Activated naive CD4-positive, alpha-beta T cell treated with anti-CD3 and anti-CD28 coated beads, Interleukin-2, amount 50 U/mL, for 72 hours (primary cell): Measurements from ENCODE around the gene EPB41L2. TPM values are rescaled to one million over a fixed set of nuclear protein-coding genes. Genes with fewer than 3 reads are reported as not detected.
"Not testable (repeated sequence)": the region's sequence is repeated elsewhere in the genome, so short reads cannot be mapped to it uniquely, and the experiment has no call there.

Source experiments
- ATAC-seq, 2 donors: fragments of 150-1000 bp; cut with Tn5 transposase; 2 replicates each; pipeline ENCODE4 v1.10.0; 2021; ENCODE audit warnings: mild to moderate bottlenecking in 2 of 2, moderate library complexity in 2 of 2
- DNase-seq, 2 donors: peaks; one replicate each; pipeline ENCODE4 v3.0.0; 2021 to 2022; ENCODE audit warnings: low spot score in 2 of 2
- H3K27ac Mint-ChIP-seq, 2 donors: one replicate each; pipeline ENCODE4 v1.8.0; 2022; ENCODE audit warnings: mild to moderate bottlenecking in 2 of 2, mixed read lengths in 2 of 2
- H3K36me3 Mint-ChIP-seq, 2 donors: one replicate each; pipeline ENCODE4 v1.8.0; 2022; ENCODE audit warnings: mixed read lengths in 2 of 2
- H3K9me3 Mint-ChIP-seq, 2 donors: one replicate each; pipeline ENCODE4 v1.8.0; 2022; ENCODE audit warnings: mixed read lengths in 2 of 2
- total RNA-seq, 2 donors: library from RNA; stranded (reverse); gene quantifications; one replicate each; pipeline ENCODE4 v1.2.3, GENCODE V29; 2022

EPB41L2 gene
- total RNA-seq, 2 donors from 2014 or later = 25.6 to 41.8 TPM

- Mint-ChIP-seq H3K36me3 (no peaks in the 10 kb centered on the region), H3K9me3 (no peaks in the 10 kb centered on the region), H3K27ac (no peak overlapping the region)
- ATAC-seq = no peak
- no peak for DNase-seq
These were observed 38.5 kb downstream of the EPB41L2 start for GRCh38 chr6:131024565-131024964.

GRCh38 chr6:131023834-131024504, 39.1 kb downstream of the EPB41L2 start:
- H3K36me3 Mint-ChIP-seq = no peaks in the 10 kb centered on the region
- no peaks in the 10 kb centered on the region for H3K9me3 Mint-ChIP-seq
- H3K27ac Mint-ChIP-seq = no peak overlapping the region
- DNase-seq = no peak
- no peak for ATAC-seq

- ATAC-seq (no peak), DNase-seq (no peak)
- no peak overlapping the region for H3K27ac Mint-ChIP-seq
- no peaks in the 10 kb centered on the region for H3K36me3 Mint-ChIP-seq
- no peaks in the 10 kb centered on the region for H3K9me3 Mint-ChIP-seq
These were observed 40.4 kb downstream of the EPB41L2 start for GRCh38 chr6:131022691-131023090.

DNA sequence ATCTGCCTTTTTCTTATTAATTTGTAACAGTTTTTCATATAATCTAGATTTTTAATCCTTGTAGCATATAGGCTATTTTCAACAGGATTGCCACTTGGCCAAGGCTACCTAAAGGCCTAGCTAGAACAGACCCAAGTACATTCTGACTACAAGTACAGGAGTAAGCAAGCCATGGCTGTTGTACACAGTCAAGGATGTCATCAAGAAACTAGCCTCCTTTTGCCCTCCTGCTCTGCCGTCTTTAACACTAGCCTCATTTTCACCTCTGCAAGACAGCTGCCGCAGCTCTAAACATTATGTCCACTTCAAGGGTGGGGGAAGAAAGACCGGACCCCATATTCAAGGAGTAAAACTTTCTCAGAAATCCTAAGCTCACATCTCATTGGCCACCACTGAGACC, 45.1 kb downstream of the EPB41L2 start:
- H3K9me3 Mint-ChIP-seq = no peaks in the 10 kb centered on the region
- DNase-seq (no peak), ATAC-seq (no peak)
- H3K36me3 Mint-ChIP-seq = no peaks in the 10 kb centered on the region
- H3K27ac Mint-ChIP-seq = no peak overlapping the region

GRCh38 chr6:131015630-131016263, 47.3 kb downstream of the EPB41L2 start:
- no peaks in the 10 kb centered on the region for H3K9me3 Mint-ChIP-seq
- no peak for DNase-seq
- ATAC-seq = no peak
- no peaks in the 10 kb centered on the region for H3K36me3 Mint-ChIP-seq
- H3K27ac Mint-ChIP-seq = no peak overlapping the region

DNA sequence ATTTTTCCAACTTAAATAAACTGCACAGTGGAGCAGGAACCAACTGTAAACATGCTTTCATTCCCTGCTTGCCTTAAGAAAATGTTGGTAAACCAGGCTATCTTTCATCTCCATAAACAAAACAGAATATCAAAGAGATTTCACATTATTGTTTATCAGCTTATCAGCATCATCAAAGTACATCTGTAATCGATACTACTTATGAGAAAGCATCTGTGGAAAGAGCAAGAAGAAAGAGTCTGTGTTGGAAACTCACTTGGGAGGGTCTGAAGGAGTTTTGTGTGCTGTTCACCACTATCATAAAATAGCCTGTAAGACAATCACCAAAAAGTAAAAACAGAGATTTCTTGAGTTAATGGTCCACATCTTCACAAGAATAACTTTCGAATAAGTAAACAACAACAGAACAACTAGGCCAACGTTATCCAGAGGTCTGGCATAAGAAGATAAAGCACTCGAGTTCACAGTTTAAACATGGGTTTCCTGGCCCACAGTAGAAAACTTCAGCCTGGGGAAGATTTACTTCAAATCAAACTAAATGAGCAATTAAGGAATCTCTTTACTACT, 47.9 kb downstream of the EPB41L2 start:
- ATAC-seq = no peak
- H3K27ac Mint-ChIP-seq = no peak overlapping the region
- no peaks in the 10 kb centered on the region for H3K9me3 Mint-ChIP-seq
- no peaks in the 10 kb centered on the region for H3K36me3 Mint-ChIP-seq
- no peak for DNase-seq

DNA sequence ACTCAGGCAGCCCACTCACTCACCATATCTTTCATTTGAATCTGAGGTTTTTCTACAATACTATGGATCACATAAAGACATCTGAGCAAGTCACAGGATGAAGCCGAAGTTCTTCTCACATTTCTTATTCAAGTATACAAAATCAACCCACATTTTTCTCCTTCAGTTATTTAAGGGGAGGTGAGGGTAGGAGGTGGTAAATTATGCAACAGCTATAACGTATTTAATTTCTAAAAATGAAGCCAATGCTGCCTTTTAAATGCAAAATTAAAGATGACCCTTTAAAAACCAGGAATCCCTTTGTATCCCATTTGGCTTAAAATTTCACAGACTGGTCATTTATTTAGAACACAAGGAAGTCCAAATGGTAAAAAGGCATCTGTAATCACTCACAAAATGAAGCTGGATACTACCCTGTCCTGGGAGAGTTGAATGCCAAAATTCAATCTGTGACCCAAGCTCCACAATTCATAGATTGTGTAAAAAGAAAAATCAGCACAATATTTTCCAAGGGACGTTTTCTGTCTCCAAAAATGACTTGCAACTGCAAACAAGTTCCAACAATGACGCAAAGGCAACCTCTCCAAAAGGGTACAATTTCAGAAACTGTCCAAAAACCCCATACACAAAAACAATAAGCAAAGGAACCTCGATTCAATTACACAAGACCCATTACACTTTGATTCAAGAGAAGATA, 48.8 kb downstream of the EPB41L2 start:
- H3K27ac Mint-ChIP-seq = no peak overlapping the region
- H3K9me3 Mint-ChIP-seq = peaks cover 5 to 6% of the 10 kb centered on the region in 2 donors
- ATAC-seq (no peak), DNase-seq (no peak)
- H3K36me3 Mint-ChIP-seq = peaks cover 8% of the 10 kb centered on the region in 2 donors

DNA sequence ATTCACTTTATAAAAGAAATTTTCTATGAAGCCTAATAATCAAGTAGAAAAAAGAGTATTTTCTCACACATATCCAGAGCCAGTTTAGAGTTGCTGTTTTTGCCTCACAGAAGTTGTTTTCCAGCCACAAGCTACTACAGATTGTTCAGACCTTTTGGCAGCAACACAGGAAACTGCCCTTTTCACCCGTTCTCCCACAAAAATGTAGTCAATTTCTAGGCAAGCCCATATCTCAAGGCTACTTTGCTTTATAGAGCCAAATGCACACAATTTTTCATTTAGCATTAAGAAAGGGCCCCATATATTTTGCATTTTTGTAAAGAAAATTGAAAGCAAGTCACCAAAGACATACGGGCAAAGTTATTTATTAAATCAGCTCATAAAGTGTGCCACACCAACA, 49.5 kb downstream of the EPB41L2 start:
- DNase-seq = no peak
- no peak for ATAC-seq
- Mint-ChIP-seq H3K9me3 (peaks cover 10% of the 10 kb centered on the region in 2 donors), H3K27ac (no peak overlapping the region), H3K36me3 (peaks cover 14 to 15% of the 10 kb centered on the region in 2 donors)

GRCh38 chr6:131009790-131010189, 53.3 kb downstream of the EPB41L2 start:
- ATAC-seq = no peak
- Mint-ChIP-seq H3K36me3 (peaks cover 34 to 35% of the 10 kb centered on the region in 2 donors), H3K9me3 (peaks cover 23 to 24% of the 10 kb centered on the region in 2 donors)

GRCh38 chr6:131008965-131009364, 54.1 kb downstream of the EPB41L2 start:
- DNase-seq, ATAC-seq, H3K27ac Mint-ChIP-seq: not testable (repeated sequence)
- Mint-ChIP-seq H3K9me3 (peaks cover 23 to 24% of the 10 kb centered on the region in 2 donors), H3K36me3 (peaks cover 34 to 35% of the 10 kb centered on the region in 2 donors)

More at GRCh38 chr6:131009790-131010189, 53.3 kb downstream of the EPB41L2 start:
- H3K27ac Mint-ChIP-seq = no peak overlapping the region
- DNase-seq = no peak

DNA sequence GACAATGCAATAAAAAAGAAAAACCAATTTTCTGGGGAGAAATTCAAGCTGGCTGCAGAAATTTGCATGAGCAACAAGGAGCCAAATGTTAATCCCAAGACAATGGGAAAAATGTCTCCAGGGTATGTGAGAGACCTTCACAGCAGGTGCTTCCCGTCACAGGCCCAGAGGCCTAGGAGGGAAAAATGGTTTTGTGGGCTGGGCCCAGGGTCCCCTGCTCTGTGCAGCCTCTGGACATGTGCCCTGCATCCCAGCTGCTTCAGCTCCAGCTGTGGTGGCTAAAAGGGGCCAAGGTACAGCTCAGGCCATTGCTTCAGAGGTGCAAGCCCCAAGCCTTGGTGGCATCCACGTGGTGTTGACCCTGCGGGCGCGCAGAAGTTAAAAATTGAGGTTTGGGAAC, 55.1 kb downstream of the EPB41L2 start:
- ATAC-seq, DNase-seq, H3K27ac Mint-ChIP-seq: not testable (repeated sequence)
- Mint-ChIP-seq H3K9me3 (peaks cover 23 to 24% of the 10 kb centered on the region in 2 donors), H3K36me3 (peaks cover 34 to 35% of the 10 kb centered on the region in 2 donors)

DNA sequence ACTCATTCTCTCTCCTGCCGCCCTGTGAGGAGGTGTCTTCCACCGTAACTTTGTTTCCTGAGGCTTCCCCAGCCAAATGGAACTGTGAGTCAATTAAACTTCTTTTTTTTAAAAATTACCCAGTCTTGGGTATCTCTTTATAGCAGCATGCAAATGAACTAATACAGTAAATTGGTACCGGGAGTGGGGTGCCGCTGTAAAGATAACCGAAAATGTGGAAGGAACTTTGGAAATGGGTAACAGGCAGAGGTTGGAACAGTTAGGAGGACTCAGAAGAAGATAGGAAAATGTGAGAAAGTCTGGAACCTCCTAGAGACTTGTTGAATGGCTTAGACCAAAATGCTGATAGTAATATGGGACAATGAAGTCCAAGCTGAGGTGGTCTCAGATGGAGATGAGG, 55.8 kb downstream of the EPB41L2 start:
- peaks cover 23 to 24% of the 10 kb centered on the region in 2 donors for H3K9me3 Mint-ChIP-seq
- H3K36me3 Mint-ChIP-seq = peaks cover 34 to 35% of the 10 kb centered on the region in 2 donors
- ATAC-seq (no peak), DNase-seq (no peak)
- H3K27ac Mint-ChIP-seq = no peak overlapping the region

GRCh38 chr6:131005439-131006016, 57.5 kb downstream of the EPB41L2 start:
- H3K9me3 Mint-ChIP-seq = peaks cover 23 to 24% of the 10 kb centered on the region in 2 donors
- peaks cover 34 to 35% of the 10 kb centered on the region in 2 donors for H3K36me3 Mint-ChIP-seq
- DNase-seq (no peak), ATAC-seq (no peak)
- H3K27ac Mint-ChIP-seq = no peak overlapping the region

- no peak for DNase-seq
- Mint-ChIP-seq H3K36me3 (peaks cover 34% of the 10 kb centered on the region in 2 donors), H3K27ac (no peak overlapping the region), H3K9me3 (peaks cover 23% of the 10 kb centered on the region in 2 donors)
- ATAC-seq = no peak
These were observed 58.1 kb downstream of the EPB41L2 start for GRCh38 chr6:131004936-131005335.

DNA sequence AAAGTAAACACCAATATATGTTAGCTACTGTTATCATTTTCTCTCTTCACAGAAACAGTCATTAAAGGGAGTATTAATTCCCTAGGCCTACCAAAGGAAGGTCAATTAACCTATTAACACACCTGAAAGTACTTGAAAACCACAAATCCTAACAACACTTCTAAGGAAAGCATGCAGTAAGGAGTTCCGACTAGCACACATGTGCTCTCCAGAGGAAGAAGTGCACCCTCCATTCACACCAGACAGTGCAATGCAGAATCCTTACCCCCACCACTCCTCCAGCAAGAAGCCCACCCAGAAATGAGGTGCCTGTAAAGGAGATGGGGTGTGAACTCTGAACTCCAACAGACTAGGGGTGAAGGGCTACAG, 58.7 kb downstream of the EPB41L2 start:
- peaks cover 18% of the 10 kb centered on the region in 2 donors for H3K9me3 Mint-ChIP-seq
- DNase-seq (no peak), ATAC-seq (no peak)
- no peak overlapping the region for H3K27ac Mint-ChIP-seq
- H3K36me3 Mint-ChIP-seq = peaks cover 28 to 29% of the 10 kb centered on the region in 2 donors

- no peak overlapping the region for H3K27ac Mint-ChIP-seq
- ATAC-seq = no peak
- H3K36me3 Mint-ChIP-seq = peaks cover 22 to 23% of the 10 kb centered on the region in 2 donors
- no peak for DNase-seq
- H3K9me3 Mint-ChIP-seq = peaks cover 14 to 15% of the 10 kb centered on the region in 2 donors
These were observed 59.3 kb downstream of the EPB41L2 start for GRCh38 chr6:131003488-131004386.
